Measurements from ENCODE around the gene ARHGEF2. TPM values are rescaled to one million over a fixed set of nuclear protein-coding genes. Genes with fewer than 3 reads are reported as not detected.
A peak's percentile ranks its signal among the peaks of the same experiment; 100 is the strongest.

The ARHGEF2 gene
- total and polyA plus RNA-seq, 9 of the 15 experiments (the other 6 are each of a cell fraction or from before 2014, with no cell fraction given) = 7.1 to 162 (median 62.2) TPM

DNA sequence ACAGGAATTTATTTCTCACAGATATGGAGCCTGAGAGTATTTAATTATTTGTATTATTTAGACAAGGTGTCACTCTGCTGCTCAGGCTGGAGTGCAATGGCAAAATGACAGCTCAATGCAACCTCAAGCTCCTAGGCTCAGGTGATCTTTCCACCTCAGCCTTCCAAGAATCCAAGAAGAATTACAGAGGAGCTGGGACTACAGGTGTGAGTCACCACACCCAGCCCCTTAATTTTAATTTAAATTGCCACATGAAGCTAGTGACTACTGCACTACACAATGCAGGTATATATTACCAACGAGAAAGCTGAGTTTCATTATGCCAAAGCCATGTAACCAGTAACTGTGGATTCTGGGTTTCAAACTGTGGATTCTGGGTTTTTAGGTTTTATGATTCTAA lies 46.3 kb downstream of the ARHGEF2 start:
- peak overlapping the region; percentile 3; the same call in 1 of the 3 replicates for H3K27ac ChIP-seq (ENCODE audit: extremely low read depth, low read depth, low read length)
- FAIRE-seq (no peak), DNase-seq (ENCODE audit: extremely low read depth in 1 of 4, low spot score in 3 of 4) (no peak), ATAC-seq (no peak)
- H3K9ac ChIP-seq (ENCODE audit: insufficient read depth in 1 of 2, low read depth in 2 of 2, low read length in 2 of 2) = peak overlapping the region; percentile 9 to 62; a peak in 1 of 4 replicates
- H2AFZ ChIP-seq (ENCODE audit: low read depth, low read length) = no peak overlapping the region
- H3K4me2 ChIP-seq (ENCODE audit: insufficient read depth, low read length) = peak overlapping the region; percentile 37; the same call in 1 of the 2 replicates
- peaks cover 12 to 13% of the 10 kb centered on the region in 2 experiments; a peak in 4 of 5 replicates for H3K4me1 ChIP-seq (replicated peaks in 1 of 2; ENCODE audit: control insufficient read depth in 2 of 2, insufficient read depth in 2 of 2, low read length in 2 of 2)
- H3K27me3 ChIP-seq (ENCODE audit: control insufficient read depth in 2 of 2, insufficient read depth in 2 of 2, low read length in 2 of 2) = no peaks in the 10 kb centered on the region
- H3K4me3 ChIP-seq = peak overlapping the region; percentile 81; the same call in 1 of the 2 replicates
- H3K9me3 ChIP-seq (replicated peaks; ENCODE audit: control insufficient read depth, insufficient read depth, low read depth, low read length) = no peaks in the 10 kb centered on the region
- BruUV-seq (replicated peaks) = no TSS peak
- 75% methylated on average over 1 of the region's 1 CpG for WGBS (ENCODE audit: insufficient coverage, low coverage, missing lambda C conversion rate)
- H3K36me3 ChIP-seq (ENCODE audit: control insufficient read depth, insufficient read depth, low read length) = peaks cover 67% of the 10 kb centered on the region
- H3K79me2 ChIP-seq (ENCODE audit: control insufficient read depth, insufficient read depth, low read length) = peaks cover 66% of the 10 kb centered on the region
- ChIA-PET POLR2A (interaction anchor here (0.6 to 6.3 kb wide), 13 partner anchors 11 to 168 kb away, joined by 3 to 100 read pairs (median 4); no protein-coding TSS in a partner anchor), CTCF (ENCODE audit: low intra/inter-chr PET ratio) (no interaction called here)
- intact Hi-C loops (cut with micrococcal nuclease) = loop anchor here (2.0 to 10.0 kb wide), 2 partner anchors 73 to 193 kb away; partner anchors contain the start of gene SYT11
- 0 out of 2 replicates have a peak, but pooled peaks cover 5% of the 10 kb centered on the region for H4K20me1 ChIP-seq (replicated peaks; ENCODE audit: control insufficient read depth, insufficient read depth, low read length)
- in situ Hi-C loops (cut with MboI) = loop anchor here (5.0 kb wide), 1 partner anchor 135 kb away; no protein-coding TSS in a partner anchor
- no peaks in the 10 kb centered on the region for H3K9me1 ChIP-seq (ENCODE audit: control insufficient read depth, insufficient read depth, low read length)
- TF ChIP-seq ZNF408 (CRISPR knock-in tag; IDR thresholded peaks at IDR 0.05; ENCODE audit: low read depth) (no peak), ETS2 (tag; IDR thresholded peaks at IDR 0.05; ENCODE audit: borderline replicate concordance, poor library complexity, severe bottlenecking) (no peak), CCNT2 (IDR thresholded peaks at IDR 0.05; ENCODE audit: borderline replicate concordance, extremely low read depth, insufficient read length, low read depth, low read length) (no peak), BRD9 (IDR thresholded peaks at IDR 0.05; ENCODE audit: low read depth, partially characterized antibody) (no peak), GATAD2A (IDR thresholded peaks at IDR 0.05) (no peak), FOXJ2 (tag; IDR thresholded peaks at IDR 0.05) (no peak), KAT8 (IDR thresholded peaks at IDR 0.05; ENCODE audit: low read depth) (no peak), HMG20B (CRISPR knock-in tag; IDR thresholded peaks at IDR 0.05) (no peak), CC2D1A (IDR thresholded peaks at IDR 0.05) (no peak), SIN3B (IDR thresholded peaks at IDR 0.05; ENCODE audit: low read depth) (no peak), DIDO1 (tag; IDR thresholded peaks at IDR 0.05; ENCODE audit: low read depth) (no peak), HNRNPH1 (optimal IDR thresholded peaks at IDR 0.05; ENCODE audit: low read depth, low read length) (no peak), ZNF253 (CRISPR knock-in tag; conservative IDR thresholded peaks at IDR 0.05) (no peak)
- TF ChIP-seq, protein P1, sequence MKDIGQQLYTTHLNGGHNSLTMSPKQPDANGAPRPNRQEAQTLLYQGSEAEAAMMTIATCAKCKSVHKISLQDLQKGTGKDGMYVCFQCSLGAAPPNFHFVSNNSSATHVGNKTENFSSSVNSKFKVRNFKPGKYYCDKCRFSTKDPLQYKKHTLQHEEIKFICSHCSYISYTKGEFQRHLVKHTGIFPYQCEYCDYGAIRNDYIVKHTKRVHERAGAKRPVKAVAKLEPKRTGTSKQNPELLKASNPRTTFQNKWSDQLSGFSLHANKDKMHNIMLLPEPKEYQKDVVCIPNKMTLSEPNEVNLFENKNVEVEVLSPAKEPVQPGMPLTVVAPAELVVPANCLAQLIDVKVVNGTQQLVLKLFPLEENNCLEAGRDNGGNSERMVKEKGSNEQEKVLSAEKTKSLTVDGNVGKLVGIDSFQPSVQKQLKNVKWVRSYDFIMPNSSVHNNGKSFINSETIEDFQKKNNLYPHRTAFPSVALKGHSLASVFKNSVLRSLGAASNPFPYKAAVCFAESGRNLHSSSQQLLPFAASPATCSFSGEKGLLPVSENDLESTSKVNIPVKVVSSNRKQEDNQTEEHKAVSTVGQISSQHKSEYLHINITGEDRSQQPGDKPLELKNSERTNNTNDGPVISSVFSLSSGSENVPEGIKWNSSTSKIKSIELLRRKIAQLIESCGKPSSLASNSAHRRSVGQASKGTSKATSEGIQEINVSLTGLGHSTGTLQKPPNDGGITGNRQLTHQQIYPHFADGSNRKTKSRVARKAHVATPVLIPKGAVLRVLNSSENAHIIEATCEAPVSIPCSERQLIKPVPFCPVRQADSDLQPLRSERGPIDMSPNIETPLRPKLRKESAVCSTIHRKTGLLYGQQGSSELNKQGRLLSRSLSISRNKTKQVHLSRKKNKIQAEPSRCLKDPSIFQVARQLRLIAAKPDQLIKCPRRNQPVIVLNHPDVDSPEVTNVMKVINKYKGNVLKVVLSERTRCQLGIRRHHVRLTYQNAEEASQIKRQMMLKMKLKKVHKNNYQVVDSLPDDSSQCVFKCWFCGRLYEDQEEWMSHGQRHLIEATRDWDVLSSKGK (CRISPR knock-in tag; IDR thresholded peaks at IDR 0.05) = no peak
- TF ChIP-seq, protein P2, sequence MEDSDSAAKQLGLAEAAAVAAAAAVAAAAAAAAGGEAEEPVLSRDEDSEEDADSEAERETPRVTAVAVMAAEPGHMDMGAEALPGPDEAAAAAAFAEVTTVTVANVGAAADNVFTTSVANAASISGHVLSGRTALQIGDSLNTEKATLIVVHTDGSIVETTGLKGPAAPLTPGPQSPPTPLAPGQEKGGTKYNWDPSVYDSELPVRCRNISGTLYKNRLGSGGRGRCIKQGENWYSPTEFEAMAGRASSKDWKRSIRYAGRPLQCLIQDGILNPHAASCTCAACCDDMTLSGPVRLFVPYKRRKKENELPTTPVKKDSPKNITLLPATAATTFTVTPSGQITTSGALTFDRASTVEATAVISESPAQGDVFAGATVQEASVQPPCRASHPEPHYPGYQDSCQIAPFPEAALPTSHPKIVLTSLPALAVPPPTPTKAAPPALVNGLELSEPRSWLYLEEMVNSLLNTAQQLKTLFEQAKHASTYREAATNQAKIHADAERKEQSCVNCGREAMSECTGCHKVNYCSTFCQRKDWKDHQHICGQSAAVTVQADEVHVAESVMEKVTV (CRISPR knock-in tag; IDR thresholded peaks at IDR 0.05) = no peak
- TF ChIP-seq, protein P3, sequence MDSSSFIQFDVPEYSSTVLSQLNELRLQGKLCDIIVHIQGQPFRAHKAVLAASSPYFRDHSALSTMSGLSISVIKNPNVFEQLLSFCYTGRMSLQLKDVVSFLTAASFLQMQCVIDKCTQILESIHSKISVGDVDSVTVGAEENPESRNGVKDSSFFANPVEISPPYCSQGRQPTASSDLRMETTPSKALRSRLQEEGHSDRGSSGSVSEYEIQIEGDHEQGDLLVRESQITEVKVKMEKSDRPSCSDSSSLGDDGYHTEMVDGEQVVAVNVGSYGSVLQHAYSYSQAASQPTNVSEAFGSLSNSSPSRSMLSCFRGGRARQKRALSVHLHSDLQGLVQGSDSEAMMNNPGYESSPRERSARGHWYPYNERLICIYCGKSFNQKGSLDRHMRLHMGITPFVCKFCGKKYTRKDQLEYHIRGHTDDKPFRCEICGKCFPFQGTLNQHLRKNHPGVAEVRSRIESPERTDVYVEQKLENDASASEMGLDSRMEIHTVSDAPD (CRISPR knock-in tag; IDR thresholded peaks at IDR 0.05) = no peak

Data from K562 (cell line).